NCI-H1930 (cell line): Measurements from ENCODE around the gene CORO2B.
A peak's percentile ranks its signal among the peaks of the same experiment; 100 is the strongest.

Experiments used
- DNase-seq, 2 experiments: peaks; one replicate each; lab custom pipeline; 2025; lab: John Stamatoyannopoulos, UW

CORO2B gene

GRCh38 chr15:68578980-68579935, at the start of gene CORO2B:
Gene CORO2B (plus strand): TSS chr15:68578993. CDS start chr15:68579263, 270 bp downstream.
- no peak for DNase-seq

GRCh38 chr15:68531387-68532179, 47.2 kb upstream of the CORO2B start:
- DNase-seq, result no peak

- no peak for DNase-seq
Measured at GRCh38 chr15:68536331-68537095, 42.3 kb upstream of the CORO2B start.

- no peak for DNase-seq
Measured at GRCh38 chr15:68537097-68537496, 41.7 kb upstream of the CORO2B start.

- no peak for DNase-seq
Measured at GRCh38 chr15:68537506-68537905, 41.3 kb upstream of the CORO2B start.

- no peak for DNase-seq
Measured at GRCh38 chr15:68538311-68538710, 40.5 kb upstream of the CORO2B start.

- DNase-seq, result no peak
Measured at GRCh38 chr15:68541743-68542142, 37.0 kb upstream of the CORO2B start.

GRCh38 chr15:68542348-68542747, 36.4 kb upstream of the CORO2B start:
- DNase-seq, result no peak

- DNase-seq, result no peak
Measured at GRCh38 chr15:68542771-68543164, 36.0 kb upstream of the CORO2B start.

- no peak for DNase-seq
Measured at GRCh38 chr15:68543165-68544008, 35.4 kb upstream of the CORO2B start.

GRCh38 chr15:68546318-68546717, 32.5 kb upstream of the CORO2B start:
- no peak for DNase-seq

GRCh38 chr15:68548364-68548763, 30.4 kb upstream of the CORO2B start:
- no peak for DNase-seq

- no peak for DNase-seq
Measured at GRCh38 chr15:68550004-68550403, 28.8 kb upstream of the CORO2B start.

GRCh38 chr15:68550498-68551295, 28.1 kb upstream of the CORO2B start:
- peak; percentile 2 to 35 for DNase-seq

GRCh38 chr15:68551296-68551635, 27.5 kb upstream of the CORO2B start:
- DNase-seq, result no peak

GRCh38 chr15:68552344-68552743, 26.4 kb upstream of the CORO2B start:
- DNase-seq, result no peak

- DNase-seq, result no peak
Measured at GRCh38 chr15:68552773-68553172, 26.0 kb upstream of the CORO2B start.

- no peak for DNase-seq
Measured at GRCh38 chr15:68553314-68553993, 25.3 kb upstream of the CORO2B start.

GRCh38 chr15:68553994-68554720, 24.6 kb upstream of the CORO2B start:
- DNase-seq, result peak; percentile 10 to 55
